ENCODE results near the gene PNISR. TPM values are rescaled to one million over a fixed set of nuclear protein-coding genes. Genes with fewer than 3 reads are reported as not detected.

PNISR gene
- polyA plus RNA-seq, 1 of the 3 experiments (the other 2 are of a cell fraction) = 39.1 TPM

DNA sequence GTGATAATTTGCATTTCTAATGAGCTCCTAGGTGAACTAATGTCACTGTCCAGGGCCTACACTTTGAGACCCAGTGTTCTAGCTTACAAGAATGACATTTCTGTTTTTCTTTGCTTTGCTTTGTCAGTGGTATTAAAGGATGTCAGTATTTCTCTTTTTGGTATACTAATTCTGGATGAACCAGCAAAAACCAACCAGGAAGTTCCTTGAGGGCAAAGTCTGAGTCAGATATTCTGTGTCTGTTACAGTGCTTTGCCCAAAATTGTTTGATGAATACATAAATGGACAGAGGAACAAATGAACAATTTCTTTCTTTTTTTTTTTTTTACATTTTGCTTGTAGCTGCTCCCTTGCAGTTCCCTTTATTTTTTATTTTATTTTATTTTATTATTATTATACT lies 46.5 kb downstream of the PNISR start (continued):
- TF ChIP-seq, protein P1, sequence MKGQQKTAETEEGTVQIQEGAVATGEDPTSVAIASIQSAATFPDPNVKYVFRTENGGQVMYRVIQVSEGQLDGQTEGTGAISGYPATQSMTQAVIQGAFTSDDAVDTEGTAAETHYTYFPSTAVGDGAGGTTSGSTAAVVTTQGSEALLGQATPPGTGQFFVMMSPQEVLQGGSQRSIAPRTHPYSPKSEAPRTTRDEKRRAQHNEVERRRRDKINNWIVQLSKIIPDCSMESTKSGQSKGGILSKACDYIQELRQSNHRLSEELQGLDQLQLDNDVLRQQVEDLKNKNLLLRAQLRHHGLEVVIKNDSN (IDR thresholded peaks at IDR 0.05; ENCODE audit: borderline replicate concordance, low read depth) = no peak
- no peak for TF ChIP-seq FOXJ3 (CRISPR knock-in tag; IDR thresholded peaks at IDR 0.05)

GRCh38 chr6:99369533-99369932 lies 55.6 kb downstream of the PNISR start:
- H2AFZ ChIP-seq (ENCODE audit: low read depth) = no peak overlapping the region
- DNase-seq = no peak
- H3K27ac ChIP-seq (ENCODE audit: low read depth in 2 of 2, low read length in 1 of 2) = no peak overlapping the region
- no peaks in the 10 kb centered on the region for H3K79me2 ChIP-seq (ENCODE audit: insufficient read depth)
- no peaks in the 10 kb centered on the region for H3K36me3 ChIP-seq (replicated peaks in 1 of 2; ENCODE audit: control insufficient read depth in 1 of 2, insufficient read depth in 2 of 2, low read length in 1 of 2)
- POLR2A ChIA-PET = interaction anchor here (0.8 kb wide), 1 partner anchor 24 kb away, joined by 3 read pairs; no protein-coding TSS in a partner anchor
- no peaks in the 10 kb centered on the region for H3K4me1 ChIP-seq (ENCODE audit: control insufficient read depth in 1 of 2, insufficient read depth in 2 of 2, low read depth in 1 of 2, low read length in 1 of 2)
- H3K27me3 ChIP-seq (ENCODE audit: insufficient read depth) = no peaks in the 10 kb centered on the region
- no peaks in the 10 kb centered on the region for H4K20me1 ChIP-seq (ENCODE audit: insufficient read depth)
- H3F3A ChIP-seq (replicated peaks; ENCODE audit: insufficient read depth) = peaks cover 3% of the 10 kb centered on the region
- CTCF ChIA-PET = interaction anchor here (1.2 to 2.0 kb wide), 2 partner anchors 19 to 39 kb away, joined by 4 read pairs; no protein-coding TSS in a partner anchor
- no peaks in the 10 kb centered on the region for H3K9me2 ChIP-seq
- H3K9me3 ChIP-seq = no peaks in the 10 kb centered on the region
- H3K9ac ChIP-seq = no peak overlapping the region
- H3K4me3 ChIP-seq (ENCODE audit: low read depth in 2 of 2, low read length in 1 of 2) = no peak overlapping the region
- H3K4me2 ChIP-seq = no peak overlapping the region
- no peak for TF ChIP-seq RXRA (IDR thresholded peaks at IDR 0.05; ENCODE audit: borderline replicate concordance, low read depth)
- no peak for TF ChIP-seq POLR2AphosphoS5 (IDR thresholded peaks at IDR 0.05; ENCODE audit: low read depth, low read length)
- TF ChIP-seq TAF1 (IDR thresholded peaks at IDR 0.05; ENCODE audit: borderline replicate concordance, low read depth, low read length) = no peak
- TF ChIP-seq, protein P2, sequence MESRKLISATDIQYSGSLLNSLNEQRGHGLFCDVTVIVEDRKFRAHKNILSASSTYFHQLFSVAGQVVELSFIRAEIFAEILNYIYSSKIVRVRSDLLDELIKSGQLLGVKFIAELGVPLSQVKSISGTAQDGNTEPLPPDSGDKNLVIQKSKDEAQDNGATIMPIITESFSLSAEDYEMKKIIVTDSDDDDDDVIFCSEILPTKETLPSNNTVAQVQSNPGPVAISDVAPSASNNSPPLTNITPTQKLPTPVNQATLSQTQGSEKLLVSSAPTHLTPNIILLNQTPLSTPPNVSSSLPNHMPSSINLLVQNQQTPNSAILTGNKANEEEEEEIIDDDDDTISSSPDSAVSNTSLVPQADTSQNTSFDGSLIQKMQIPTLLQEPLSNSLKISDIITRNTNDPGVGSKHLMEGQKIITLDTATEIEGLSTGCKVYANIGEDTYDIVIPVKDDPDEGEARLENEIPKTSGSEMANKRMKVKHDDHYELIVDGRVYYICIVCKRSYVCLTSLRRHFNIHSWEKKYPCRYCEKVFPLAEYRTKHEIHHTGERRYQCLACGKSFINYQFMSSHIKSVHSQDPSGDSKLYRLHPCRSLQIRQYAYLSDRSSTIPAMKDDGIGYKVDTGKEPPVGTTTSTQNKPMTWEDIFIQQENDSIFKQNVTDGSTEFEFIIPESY (IDR thresholded peaks at IDR 0.05; ENCODE audit: borderline replicate concordance, low read depth) = no peak
- no peak for TF ChIP-seq NFIC (IDR thresholded peaks at IDR 0.05; ENCODE audit: borderline replicate concordance)
- TF ChIP-seq CTCF (IDR thresholded peaks at IDR 0.05) = no peak
- no peak for TF ChIP-seq RFX5 (IDR thresholded peaks at IDR 0.05; ENCODE audit: low read length)
- TF ChIP-seq JUND (IDR thresholded peaks at IDR 0.05) = no peak
- no peak for TF ChIP-seq EZH2phosphoT487 (IDR thresholded peaks at IDR 0.05; ENCODE audit: borderline replicate concordance, low read depth)
- TF ChIP-seq IRF3 (IDR thresholded peaks at IDR 0.05; ENCODE audit: low read depth, low read length) = no peak
- TF ChIP-seq REST (IDR thresholded peaks at IDR 0.05; ENCODE audit: low read depth, low read length) = no peak
- TF ChIP-seq CHD2 (IDR thresholded peaks at IDR 0.05; ENCODE audit: low read length, partially characterized antibody) = no peak
- TF ChIP-seq RAD21 (IDR thresholded peaks at IDR 0.05; ENCODE audit: low read length) = no peak
- TF ChIP-seq USF2 (IDR thresholded peaks at IDR 0.05; ENCODE audit: borderline replicate concordance, low read depth, low read length) = no peak
